ENCODE results near the gene FUNDC2. TPM values are rescaled to one million over a fixed set of nuclear protein-coding genes. Genes with fewer than 3 reads are reported as not detected.

The FUNDC2 gene
- total and polyA plus RNA-seq, 2 of the 13 experiments (the other 11 are each of a cell fraction or from before 2014, with no cell fraction given), result 65.3 to 109 TPM

DNA sequence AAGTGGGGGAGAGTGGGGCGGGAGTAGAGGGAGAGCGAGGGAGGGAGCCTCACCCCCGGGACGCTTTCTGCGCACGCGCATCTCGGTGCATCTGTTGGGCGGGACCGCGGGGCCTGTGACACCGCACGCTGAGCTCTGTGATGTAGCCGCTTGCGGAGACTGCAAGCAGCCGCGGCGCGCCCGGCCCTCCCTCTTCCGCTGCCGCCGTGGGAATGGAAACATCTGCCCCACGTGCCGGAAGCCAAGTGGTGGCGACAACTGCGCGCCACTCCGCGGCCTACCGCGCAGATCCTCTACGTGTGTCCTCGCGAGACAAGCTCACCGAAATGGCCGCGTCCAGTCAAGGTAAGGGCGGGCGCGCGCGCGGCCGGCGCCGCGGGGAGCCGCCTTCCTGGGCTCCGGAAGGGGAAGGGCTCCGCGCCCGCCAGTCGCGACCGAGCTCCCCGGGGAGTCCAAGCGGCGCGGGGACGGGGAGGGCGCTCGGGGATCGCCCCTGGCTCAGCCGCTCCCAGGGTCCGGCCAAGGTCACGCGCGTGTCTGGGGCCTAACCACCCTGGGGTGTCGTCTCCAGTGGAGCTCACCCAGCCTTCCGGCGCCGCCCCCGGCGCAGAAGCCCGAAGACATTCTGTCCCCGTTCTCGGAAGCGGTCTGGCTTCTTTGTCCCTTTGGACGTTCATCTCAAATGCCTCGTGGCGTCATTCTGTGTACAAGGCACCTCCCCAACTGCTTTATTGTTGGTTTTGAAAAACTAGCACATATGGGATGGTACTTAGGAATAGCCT, at the start of gene FUNDC2 (continued):
- TF ChIP-seq YEATS2 (CRISPR knock-in tag; IDR thresholded peaks at IDR 0.05; ENCODE audit: borderline replicate concordance), result peak; percentile 44; the same call in 1 of the 2 replicates
- TF ChIP-seq ZNF749 (CRISPR knock-in tag; IDR thresholded peaks at IDR 0.05; ENCODE audit: borderline replicate concordance), result no peak
- no peak for TF ChIP-seq TGIF2 (CRISPR knock-in tag; IDR thresholded peaks at IDR 0.05)
- TF ChIP-seq ZNF281 (CRISPR knock-in tag; IDR thresholded peaks at IDR 0.05; ENCODE audit: borderline replicate concordance), result no peak
- peak; percentile 78 for TF ChIP-seq ATF7-NPFF (CRISPR knock-in tag; IDR thresholded peaks at IDR 0.05; ENCODE audit: low read depth)
- no peak for TF ChIP-seq SP2 (CRISPR knock-in tag; IDR thresholded peaks at IDR 0.05)
- no peak for TF ChIP-seq HNF4G (IDR thresholded peaks at IDR 0.05; ENCODE audit: borderline replicate concordance, low read depth, low read length)
- no peak for TF ChIP-seq HNF4G (CRISPR knock-in tag; IDR thresholded peaks at IDR 0.05; ENCODE audit: borderline replicate concordance, low read depth)
- TF ChIP-seq FIP1L1 (IDR thresholded peaks at IDR 0.05; ENCODE audit: borderline replicate concordance, insufficient read depth, low read depth, low read length), result no peak
- TF ChIP-seq GABPA (IDR thresholded peaks at IDR 0.05; ENCODE audit: low read depth, low read length), result peak; percentile 49
- TF ChIP-seq GABPA (CRISPR knock-in tag; IDR thresholded peaks at IDR 0.05; ENCODE audit: low read depth), result peak; percentile 71
- no peak for TF ChIP-seq ZNF382 (CRISPR knock-in tag; IDR thresholded peaks at IDR 0.05; ENCODE audit: borderline replicate concordance)
- no peak for TF ChIP-seq MIER2 (CRISPR knock-in tag; IDR thresholded peaks at IDR 0.05)
- peak; percentile 64; the same call in 1 of the 2 replicates for TF ChIP-seq TAF1 (CRISPR knock-in tag; IDR thresholded peaks at IDR 0.05)
- TF ChIP-seq, protein P1, sequence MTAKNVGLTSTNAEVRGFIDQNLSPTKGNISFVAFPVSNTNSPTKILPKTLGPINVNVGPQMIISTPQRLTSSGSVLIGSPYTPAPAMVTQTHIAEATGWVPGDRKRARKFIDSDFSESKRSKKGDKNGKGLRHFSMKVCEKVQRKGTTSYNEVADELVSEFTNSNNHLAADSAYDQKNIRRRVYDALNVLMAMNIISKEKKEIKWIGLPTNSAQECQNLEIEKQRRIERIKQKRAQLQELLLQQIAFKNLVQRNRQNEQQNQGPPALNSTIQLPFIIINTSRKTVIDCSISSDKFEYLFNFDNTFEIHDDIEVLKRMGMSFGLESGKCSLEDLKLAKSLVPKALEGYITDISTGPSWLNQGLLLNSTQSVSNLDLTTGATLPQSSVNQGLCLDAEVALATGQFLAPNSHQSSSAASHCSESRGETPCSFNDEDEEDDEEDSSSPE (CRISPR knock-in tag; IDR thresholded peaks at IDR 0.05), result peak; percentile 90
- TF ChIP-seq ELF4 (CRISPR knock-in tag; IDR thresholded peaks at IDR 0.05; ENCODE audit: borderline replicate concordance), result no peak
- TF ChIP-seq ZNF296 (CRISPR knock-in tag; conservative IDR thresholded peaks at IDR 0.05), result no peak
- TF ChIP-seq PHB2 (IDR thresholded peaks at IDR 0.05; ENCODE audit: partially characterized antibody), result no peak
- peak; percentile 59 for TF ChIP-seq TCF7 (IDR thresholded peaks at IDR 0.05; ENCODE audit: low read depth)
- TF ChIP-seq ZNF773 (CRISPR knock-in tag; IDR thresholded peaks at IDR 0.05; ENCODE audit: borderline replicate concordance), result no peak
- TF ChIP-seq KLF12 (CRISPR knock-in tag; IDR thresholded peaks at IDR 0.05; ENCODE audit: borderline replicate concordance), result no peak
- TF ChIP-seq FOXK1 (CRISPR knock-in tag; IDR thresholded peaks at IDR 0.05; ENCODE audit: borderline replicate concordance, low read depth), result no peak
- TF ChIP-seq ZNF724P (CRISPR knock-in tag; IDR thresholded peaks at IDR 0.05; ENCODE audit: borderline replicate concordance), result no peak
- TF ChIP-seq, protein P2, sequence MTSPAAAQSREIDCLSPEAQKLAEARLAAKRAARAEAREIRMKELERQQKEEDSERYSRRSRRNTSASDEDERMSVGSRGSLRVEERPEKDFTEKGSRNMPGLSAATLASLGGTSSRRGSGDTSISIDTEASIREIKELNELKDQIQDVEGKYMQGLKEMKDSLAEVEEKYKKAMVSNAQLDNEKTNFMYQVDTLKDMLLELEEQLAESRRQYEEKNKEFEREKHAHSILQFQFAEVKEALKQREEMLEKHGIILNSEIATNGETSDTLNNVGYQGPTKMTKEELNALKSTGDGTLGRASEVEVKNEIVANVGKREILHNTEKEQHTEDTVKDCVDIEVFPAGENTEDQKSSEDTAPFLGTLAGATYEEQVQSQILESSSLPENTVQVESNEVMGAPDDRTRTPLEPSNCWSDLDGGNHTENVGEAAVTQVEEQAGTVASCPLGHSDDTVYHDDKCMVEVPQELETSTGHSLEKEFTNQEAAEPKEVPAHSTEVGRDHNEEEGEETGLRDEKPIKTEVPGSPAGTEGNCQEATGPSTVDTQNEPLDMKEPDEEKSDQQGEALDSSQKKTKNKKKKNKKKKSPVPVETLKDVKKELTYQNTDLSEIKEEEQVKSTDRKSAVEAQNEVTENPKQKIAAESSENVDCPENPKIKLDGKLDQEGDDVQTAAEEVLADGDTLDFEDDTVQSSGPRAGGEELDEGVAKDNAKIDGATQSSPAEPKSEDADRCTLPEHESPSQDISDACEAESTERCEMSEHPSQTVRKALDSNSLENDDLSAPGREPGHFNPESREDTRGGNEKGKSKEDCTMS (CRISPR knock-in tag; conservative IDR thresholded peaks at IDR 0.05), result no peak

Measured in HepG2 (cell line).